Measurements from ENCODE around the gene MAP2K1. TPM values are rescaled to one million over a fixed set of nuclear protein-coding genes. Genes with fewer than 3 reads are reported as not detected.

Gene MAP2K1
- total RNA-seq, 1 experiment from 2014 or later, result 56.8 TPM

GRCh38 chr15:66429117-66429516 is 42.4 kb downstream of the MAP2K1 start:
- Histone ChIP-seq H3K4me3 (ENCODE audit: low read depth, low read length, poor library complexity, severe bottlenecking) (no peak overlapping the region), H3K27me3 (replicated peaks; ENCODE audit: insufficient read depth, low read depth, low read length, poor library complexity) (no peaks in the 10 kb centered on the region), H3K36me3 (ENCODE audit: insufficient read depth, low read length, poor library complexity, severe bottlenecking) (no peaks in the 10 kb centered on the region), H3K4me1 (ENCODE audit: insufficient read depth, low read length, poor library complexity, severe bottlenecking) (peaks cover 6% of the 10 kb centered on the region), H3K9me3 (ENCODE audit: low read depth, low read length, poor library complexity, severe bottlenecking) (no peaks in the 10 kb centered on the region), H3K27ac (ENCODE audit: low read depth, low read length, poor library complexity, severe bottlenecking) (no peak overlapping the region)
- TF ChIP-seq CTCF (conservative IDR thresholded peaks at IDR 0.05; ENCODE audit: low read depth, low read length) (no peak), EZH2 (IDR thresholded peaks at IDR 0.05; ENCODE audit: borderline replicate concordance, low read depth, low read length, poor library complexity, severe bottlenecking) (no peak)
- ChIA-PET CTCF (no interaction called here), POLR2A (ENCODE audit: low non-redundant PET) (interaction anchor here (0.6 kb wide), 1 partner anchor 41 kb away, joined by 3 read pairs; no protein-coding TSS in a partner anchor)
- BruUV-seq (replicated peaks), result no TSS peak
- peak; percentile 35 for DNase-seq (ENCODE audit: low spot score)
- intact Hi-C loops (cut with micrococcal nuclease; ENCODE audit: unreplicated experiment), result no loop called here

GRCh38 chr15:66429546-66429945 is 42.8 kb downstream of the MAP2K1 start:
- TF ChIP-seq CTCF (conservative IDR thresholded peaks at IDR 0.05; ENCODE audit: low read depth, low read length) (no peak), EZH2 (IDR thresholded peaks at IDR 0.05; ENCODE audit: borderline replicate concordance, low read depth, low read length, poor library complexity, severe bottlenecking) (no peak)
- ChIA-PET CTCF (no interaction called here), POLR2A (ENCODE audit: low non-redundant PET) (interaction anchor here (0.6 kb wide), 1 partner anchor 42 kb away, joined by 3 read pairs; no protein-coding TSS in a partner anchor)
- DNase-seq (ENCODE audit: low spot score), result no peak
- intact Hi-C loops (cut with micrococcal nuclease; ENCODE audit: unreplicated experiment), result no loop called here
- H3K4me1 ChIP-seq (ENCODE audit: insufficient read depth, low read length, poor library complexity, severe bottlenecking), result peaks cover 6% of the 10 kb centered on the region
- H3K9me3 ChIP-seq (ENCODE audit: low read depth, low read length, poor library complexity, severe bottlenecking), result no peaks in the 10 kb centered on the region
- H3K4me3 ChIP-seq (ENCODE audit: low read depth, low read length, poor library complexity, severe bottlenecking), result no peak overlapping the region
- H3K27me3 ChIP-seq (replicated peaks; ENCODE audit: insufficient read depth, low read depth, low read length, poor library complexity), result no peaks in the 10 kb centered on the region
- BruUV-seq (replicated peaks), result no TSS peak
- H3K27ac ChIP-seq (ENCODE audit: low read depth, low read length, poor library complexity, severe bottlenecking), result no peak overlapping the region
- H3K36me3 ChIP-seq (ENCODE audit: insufficient read depth, low read length, poor library complexity, severe bottlenecking), result no peaks in the 10 kb centered on the region

- H3K4me3 ChIP-seq (ENCODE audit: low read depth, low read length, poor library complexity, severe bottlenecking), result no peak overlapping the region
- TF ChIP-seq EZH2 (IDR thresholded peaks at IDR 0.05; ENCODE audit: borderline replicate concordance, low read depth, low read length, poor library complexity, severe bottlenecking), result no peak
- TF ChIP-seq CTCF (conservative IDR thresholded peaks at IDR 0.05; ENCODE audit: low read depth, low read length), result no peak
- no peaks in the 10 kb centered on the region for H3K9me3 ChIP-seq (ENCODE audit: low read depth, low read length, poor library complexity, severe bottlenecking)
- BruUV-seq (replicated peaks), result no TSS peak
- DNase-seq (ENCODE audit: low spot score), result no peak
- H3K27me3 ChIP-seq (replicated peaks; ENCODE audit: insufficient read depth, low read depth, low read length, poor library complexity), result no peaks in the 10 kb centered on the region
- ChIA-PET CTCF (no interaction called here), POLR2A (ENCODE audit: low non-redundant PET) (no interaction called here)
- intact Hi-C loops (cut with micrococcal nuclease; ENCODE audit: unreplicated experiment), result no loop called here
- no peak overlapping the region for H3K27ac ChIP-seq (ENCODE audit: low read depth, low read length, poor library complexity, severe bottlenecking)
- H3K4me1 ChIP-seq (ENCODE audit: insufficient read depth, low read length, poor library complexity, severe bottlenecking), result peaks cover 6% of the 10 kb centered on the region
- no peaks in the 10 kb centered on the region for H3K36me3 ChIP-seq (ENCODE audit: insufficient read depth, low read length, poor library complexity, severe bottlenecking)
Observed at GRCh38 chr15:66430627-66431255, 44.0 kb downstream of the MAP2K1 start.

All from A673 (cell line).